A549 (cell line): Measurements from ENCODE around the gene ERV3-1. TPM values are rescaled to one million over a fixed set of nuclear protein-coding genes. Genes with fewer than 3 reads are reported as not detected.

ENCODE experiments used
- ATAC-seq, 2 experiments: fragments of 200-7000 bp in 1 of 2; fragments of >200 bp in 1 of 2; cut with Nextera tagmentation in 1 of 2; cut with Tn5 transposase in 1 of 2; 3 replicates each; pipeline versions ENCODE4 v1.8.0 to v1.9.1; 2018 to 2020; ENCODE audit warnings: mild to moderate bottlenecking in 1 of 2, moderate library complexity in 1 of 2
- CTCF ChIA-PET: fragments of 300-600 bp; sonication (Branson Sonifier 250); formaldehyde crosslinking; extraction: SDS; loops from one replicate; lab custom pipeline; 2021; ENCODE audit warnings: antibody characterized with exemption, inconsistent platforms; lab: Yijun Ruan, JAX
- POLR2A ChIA-PET: fragments of 350-600 bp; formaldehyde crosslinking; extraction: SDS; loops from one replicate; lab custom pipeline; 2021; ENCODE audit warnings: antibody characterized with exemption, inconsistent platforms; lab: Yijun Ruan, JAX
- DNase-seq, 2 experiments: peaks; one replicate each; pipeline versions ENCODE4 v3.0.0 to v3.0.0-alpha.2; 2011 to 2016; ENCODE audit warnings: low read depth in 1 of 2, low spot score in 1 of 2
- FAIRE-seq: peaks from 2 replicates; lab custom pipeline; 2011; peaks lifted over from hg19 to GRCh38; lab: Jason Lieb, UNC
- H3K27ac ChIP-seq, 2 experiments: fragments of >200 bp; sonication (Bioruptor Twin); formaldehyde crosslinking; 3 replicates each; pipeline ENCODE4 v1.5.1; 2016 to 2017
- H3K4me1 ChIP-seq: fragments of >200 bp; sonication (Bioruptor Twin); formaldehyde crosslinking; 3 replicates; pipeline ENCODE4 v1.6.1; 2016
- H3K4me2 ChIP-seq: fragments of >200 bp; sonication (Bioruptor Twin); formaldehyde crosslinking; 3 replicates; pipeline ENCODE4 v1.6.1; 2016
- H3K4me3 ChIP-seq: fragments of >200 bp; sonication (Bioruptor Twin); formaldehyde crosslinking; 3 replicates; pipeline ENCODE4 v1.5.1; 2016
- H3K9me3 ChIP-seq: fragments of >200 bp; sonication (Bioruptor Twin); formaldehyde crosslinking; 3 replicates; pipeline ENCODE4 v1.6.1; 2016
- BHLHE40 ChIP-seq: IDR thresholded peaks from 2 replicates; pipeline ENCODE4 v1.6.1; 2012; ENCODE audit warnings: low read depth, low read length, inconsistent platforms
- CBX8 ChIP-seq: fragments of 200-600 bp; sonication (generic); IDR thresholded peaks from 2 replicates; pipeline ENCODE4 v1.6.1; 2016
- EHF ChIP-seq: fragments of 250-450 bp; sonication (Bioruptor Pico); IDR thresholded peaks from 2 replicates; pipeline ENCODE4 v1.5.0; 2020; ENCODE audit warnings: mild to moderate bottlenecking
- FOSL2 ChIP-seq, 2 experiments: fragments of 450-650 bp in 1 of 2; fragments of >200 bp in 1 of 2; sonication (Bioruptor Twin) in 1 of 2; formaldehyde crosslinking; IDR thresholded peaks; 2 replicates each; pipeline versions ENCODE4 v1.5.0 to v1.6.1; 2016 to 2020; ENCODE audit warnings: mild to moderate bottlenecking in 1 of 2, moderate library complexity in 1 of 2
- HOXA7 ChIP-seq: fragments of 250-450 bp; sonication (Bioruptor Pico); IDR thresholded peaks from 2 replicates; pipeline ENCODE4 v1.5.0; 2020; ENCODE audit warnings: mild to moderate bottlenecking, moderate library complexity
- MAZ ChIP-seq: fragments of 150-350 bp; IDR thresholded peaks from 2 replicates; pipeline ENCODE4 v1.6.1; 2014; ENCODE audit warnings: antibody characterized with exemption, low read depth, low read length, borderline replicate concordance
- NPAS2 ChIP-seq: fragments of 250-450 bp; sonication (Bioruptor Pico); IDR thresholded peaks from 2 replicates; pipeline ENCODE4 v1.8.0; 2022; ENCODE audit warnings: mild to moderate bottlenecking, moderate library complexity, borderline replicate concordance
- PHF8 ChIP-seq: fragments of 200-600 bp; sonication (generic); IDR thresholded peaks from 2 replicates; pipeline ENCODE4 v1.6.1; 2016; ENCODE audit warnings: low read depth, mild to moderate bottlenecking, antibody characterized with exemption, moderate library complexity, borderline replicate concordance
- POLR2A ChIP-seq: IDR thresholded peaks from 2 replicates; pipeline ENCODE4 v1.6.1; 2012; ENCODE audit warnings: mild to moderate bottlenecking, low read length
- RARB ChIP-seq: fragments of 250-450 bp; sonication (Bioruptor Pico); IDR thresholded peaks from 2 replicates; pipeline ENCODE4 v1.8.0; 2021; ENCODE audit warnings: mild to moderate bottlenecking, moderate library complexity
- RCOR1 ChIP-seq: fragments of 150-350 bp; IDR thresholded peaks from 2 replicates; pipeline ENCODE4 v1.6.1; 2014; ENCODE audit warnings: antibody characterized with exemption, low read length, low read depth
- RNF2 ChIP-seq: fragments of 200-600 bp; sonication (generic); IDR thresholded peaks from 2 replicates; pipeline ENCODE4 v1.6.1; 2016; ENCODE audit warnings: low read depth, mild to moderate bottlenecking, antibody characterized with exemption, moderate library complexity, borderline replicate concordance
- SMC3 ChIP-seq: fragments of >200 bp; sonication (Bioruptor Twin); formaldehyde crosslinking; IDR thresholded peaks from 3 replicates; pipeline ENCODE4 v1.6.1; 2018; ENCODE audit warnings: inconsistent platforms
- ZC3H11A ChIP-seq: fragments of 450-650 bp; IDR thresholded peaks from 2 replicates; pipeline ENCODE4 v1.6.1; 2014; ENCODE audit warnings: antibody characterized with exemption, mild to moderate bottlenecking
- WGBS: methylation state at CpG from one replicate; pipeline ENCODE4 v1.1.6; 2017; ENCODE audit errors: missing lambda C conversion rate; 5-methylcytosine and 5-hydroxymethylcytosine counted together
- polyA plus RNA-seq, 4 experiments: library from polyadenylated mRNA; depleted of rRNA in 3 of 4; stranded (reverse); fragments of >200 nt; fragmentation: RNase III in 1 of 4; extraction: RNeasy Plus Mini Kit Qiagen cat#74134 plus additional on column Dnase treatment in 1 of 4; gene quantifications; 2 replicates in 3 of 4; 3 replicates in 1 of 4; pipeline ENCODE4 v1.2.3, GENCODE V29; 2011 to 2017
- TF ChIP-seq, protein P1 (sequence below): IDR thresholded peaks from 2 replicates; pipeline ENCODE4 v1.6.1; 2012; ENCODE audit warnings: low read depth, borderline replicate concordance
- TF ChIP-seq, protein P2 (sequence below): fragments of 200-600 bp; sonication (generic); IDR thresholded peaks from 2 replicates; pipeline ENCODE4 v1.6.1; 2016; ENCODE audit warnings: antibody characterized with exemption, mild to moderate bottlenecking, moderate library complexity
- TF ChIP-seq, protein P3 (sequence below): IDR thresholded peaks from 2 replicates; pipeline ENCODE4 v1.6.1; 2012
- TF ChIP-seq, protein P4 (sequence below): fragments of 450-650 bp; IDR thresholded peaks from 2 replicates; pipeline ENCODE4 v1.6.1; 2014; ENCODE audit warnings: antibody characterized with exemption
- TF ChIP-seq, protein P5 (sequence below): IDR thresholded peaks from 2 replicates; pipeline ENCODE4 v1.6.1; 2012

ERV3-1 gene
- polyA plus RNA-seq, 2 of the 4 experiments (the other 2 are of a cell fraction): 5.0 to 5.8 TPM

DNA sequence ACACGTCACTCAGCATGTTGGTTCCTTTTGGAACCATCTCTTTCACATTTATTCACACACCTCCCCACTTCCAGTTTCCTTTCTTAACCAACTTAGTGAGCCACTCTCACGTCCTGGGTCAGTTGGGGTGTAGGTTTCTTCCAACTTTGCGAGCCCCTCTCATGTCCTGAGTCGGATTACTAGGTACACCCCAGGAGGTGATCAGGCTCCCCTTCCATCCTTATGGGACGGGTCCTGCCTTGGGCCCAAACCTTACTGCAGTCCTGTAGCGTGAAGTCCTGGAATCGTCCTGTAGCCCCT lies 7.7 kb downstream of the ERV3-1 start:
- no peak overlapping the region for H3K4me2 ChIP-seq
- no peak for TF ChIP-seq SMC3
- TF ChIP-seq, protein P1, sequence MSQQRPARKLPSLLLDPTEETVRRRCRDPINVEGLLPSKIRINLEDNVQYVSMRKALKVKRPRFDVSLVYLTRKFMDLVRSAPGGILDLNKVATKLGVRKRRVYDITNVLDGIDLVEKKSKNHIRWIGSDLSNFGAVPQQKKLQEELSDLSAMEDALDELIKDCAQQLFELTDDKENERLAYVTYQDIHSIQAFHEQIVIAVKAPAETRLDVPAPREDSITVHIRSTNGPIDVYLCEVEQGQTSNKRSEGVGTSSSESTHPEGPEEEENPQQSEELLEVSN: no peak
- no peak for TF ChIP-seq NPAS2 (CRISPR knock-in tag)
- TF ChIP-seq, protein P2, sequence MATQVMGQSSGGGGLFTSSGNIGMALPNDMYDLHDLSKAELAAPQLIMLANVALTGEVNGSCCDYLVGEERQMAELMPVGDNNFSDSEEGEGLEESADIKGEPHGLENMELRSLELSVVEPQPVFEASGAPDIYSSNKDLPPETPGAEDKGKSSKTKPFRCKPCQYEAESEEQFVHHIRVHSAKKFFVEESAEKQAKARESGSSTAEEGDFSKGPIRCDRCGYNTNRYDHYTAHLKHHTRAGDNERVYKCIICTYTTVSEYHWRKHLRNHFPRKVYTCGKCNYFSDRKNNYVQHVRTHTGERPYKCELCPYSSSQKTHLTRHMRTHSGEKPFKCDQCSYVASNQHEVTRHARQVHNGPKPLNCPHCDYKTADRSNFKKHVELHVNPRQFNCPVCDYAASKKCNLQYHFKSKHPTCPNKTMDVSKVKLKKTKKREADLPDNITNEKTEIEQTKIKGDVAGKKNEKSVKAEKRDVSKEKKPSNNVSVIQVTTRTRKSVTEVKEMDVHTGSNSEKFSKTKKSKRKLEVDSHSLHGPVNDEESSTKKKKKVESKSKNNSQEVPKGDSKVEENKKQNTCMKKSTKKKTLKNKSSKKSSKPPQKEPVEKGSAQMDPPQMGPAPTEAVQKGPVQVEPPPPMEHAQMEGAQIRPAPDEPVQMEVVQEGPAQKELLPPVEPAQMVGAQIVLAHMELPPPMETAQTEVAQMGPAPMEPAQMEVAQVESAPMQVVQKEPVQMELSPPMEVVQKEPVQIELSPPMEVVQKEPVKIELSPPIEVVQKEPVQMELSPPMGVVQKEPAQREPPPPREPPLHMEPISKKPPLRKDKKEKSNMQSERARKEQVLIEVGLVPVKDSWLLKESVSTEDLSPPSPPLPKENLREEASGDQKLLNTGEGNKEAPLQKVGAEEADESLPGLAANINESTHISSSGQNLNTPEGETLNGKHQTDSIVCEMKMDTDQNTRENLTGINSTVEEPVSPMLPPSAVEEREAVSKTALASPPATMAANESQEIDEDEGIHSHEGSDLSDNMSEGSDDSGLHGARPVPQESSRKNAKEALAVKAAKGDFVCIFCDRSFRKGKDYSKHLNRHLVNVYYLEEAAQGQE: no peak
- TF ChIP-seq, protein P3, sequence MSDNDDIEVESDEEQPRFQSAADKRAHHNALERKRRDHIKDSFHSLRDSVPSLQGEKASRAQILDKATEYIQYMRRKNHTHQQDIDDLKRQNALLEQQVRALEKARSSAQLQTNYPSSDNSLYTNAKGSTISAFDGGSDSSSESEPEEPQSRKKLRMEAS: no peak
- TF ChIP-seq MAZ: no peak
- TF ChIP-seq RARB: no peak
- H3K9me3 ChIP-seq: peaks cover 85% of the 10 kb centered on the region
- 92% methylated on average over 4 of the region's 7 CpGs for WGBS
- no peak for DNase-seq
- H3K4me1 ChIP-seq: no peaks in the 10 kb centered on the region
- no peak for ATAC-seq
- no peak overlapping the region for H3K27ac ChIP-seq
- ChIA-PET POLR2A (no interaction called here), CTCF (no interaction called here)
- H3K4me3 ChIP-seq: no peak overlapping the region
- FAIRE-seq: no peak

DNA sequence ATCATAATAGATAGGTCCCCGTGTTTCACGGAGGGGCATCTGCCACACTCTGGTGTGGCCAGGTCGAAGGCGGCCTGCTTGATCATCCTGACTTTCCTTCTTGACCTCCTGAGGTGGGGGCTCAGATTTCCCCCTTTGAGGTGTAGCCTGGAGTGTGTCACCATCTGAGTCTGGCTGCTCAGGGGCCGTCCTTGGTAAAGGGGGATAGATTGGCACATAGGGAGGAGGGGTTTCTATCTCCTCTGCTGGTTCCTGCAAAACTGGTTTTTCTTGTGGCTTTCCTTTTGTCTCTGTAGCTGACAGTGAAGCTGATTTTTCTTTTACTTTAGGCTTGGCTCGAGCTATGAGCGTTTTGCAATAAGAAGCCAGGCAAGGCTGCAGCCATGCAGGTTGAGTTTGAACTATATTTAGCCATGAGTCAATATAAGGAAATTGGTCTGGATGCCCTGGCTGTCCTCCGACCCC lies 8.5 kb downstream of the ERV3-1 start:
- FAIRE-seq: no peak
- Histone ChIP-seq H3K4me3 (no peak overlapping the region), H3K9me3 (peaks cover 89% of the 10 kb centered on the region), H3K4me2 (no peak overlapping the region), H3K4me1 (no peaks in the 10 kb centered on the region), H3K27ac (no peak overlapping the region)
- no peak for ATAC-seq
- DNase-seq: no peak
- ChIA-PET CTCF (no interaction called here), POLR2A (no interaction called here)
- 75% methylated on average over 8 of the region's 8 CpGs for WGBS
- TF ChIP-seq HOXA7 (CRISPR knock-in tag) (no peak), BHLHE40 (no peak), CBX8 (no peak), RNF2 (no peak), EHF (CRISPR knock-in tag) (no peak), PHF8 (no peak), FOSL2 (IDR thresholded peaks at IDR 0.05) (no peak), FOSL2 (CRISPR knock-in tag; IDR thresholded peaks at IDR 0.05) (no peak), RCOR1 (no peak), ZC3H11A (no peak), RARB (no peak), POLR2A (no peak)
- TF ChIP-seq, protein P4, sequence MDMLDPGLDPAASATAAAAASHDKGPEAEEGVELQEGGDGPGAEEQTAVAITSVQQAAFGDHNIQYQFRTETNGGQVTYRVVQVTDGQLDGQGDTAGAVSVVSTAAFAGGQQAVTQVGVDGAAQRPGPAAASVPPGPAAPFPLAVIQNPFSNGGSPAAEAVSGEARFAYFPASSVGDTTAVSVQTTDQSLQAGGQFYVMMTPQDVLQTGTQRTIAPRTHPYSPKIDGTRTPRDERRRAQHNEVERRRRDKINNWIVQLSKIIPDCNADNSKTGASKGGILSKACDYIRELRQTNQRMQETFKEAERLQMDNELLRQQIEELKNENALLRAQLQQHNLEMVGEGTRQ: no peak
- TF ChIP-seq, protein P5, sequence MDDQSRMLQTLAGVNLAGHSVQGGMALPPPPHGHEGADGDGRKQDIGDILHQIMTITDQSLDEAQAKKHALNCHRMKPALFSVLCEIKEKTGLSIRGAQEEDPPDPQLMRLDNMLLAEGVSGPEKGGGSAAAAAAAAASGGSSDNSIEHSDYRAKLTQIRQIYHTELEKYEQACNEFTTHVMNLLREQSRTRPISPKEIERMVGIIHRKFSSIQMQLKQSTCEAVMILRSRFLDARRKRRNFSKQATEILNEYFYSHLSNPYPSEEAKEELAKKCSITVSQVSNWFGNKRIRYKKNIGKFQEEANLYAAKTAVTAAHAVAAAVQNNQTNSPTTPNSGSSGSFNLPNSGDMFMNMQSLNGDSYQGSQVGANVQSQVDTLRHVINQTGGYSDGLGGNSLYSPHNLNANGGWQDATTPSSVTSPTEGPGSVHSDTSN: no peak
